GM18498 (cell line): Measurements from ENCODE around the gene FAM135A.

Experiments used
- ATAC-seq: cut with Tn5 transposase; IDR thresholded peaks from one replicate; pipeline ENCODE4 v1.9.1; 2021; ENCODE audit warnings: mild to moderate bottlenecking, moderate library complexity; ENCODE audit not compliant: unreplicated experiment

The FAM135A gene

GRCh38 chr6:70413114-70413991 is at the start of gene FAM135A:
FAM135A (plus strand) TSS chr6:70413508; CDS start chr6:70428343, 14,835 bp downstream.
- peak; percentile 90 for ATAC-seq

GRCh38 chr6:70363741-70364493 is 49.4 kb upstream of the FAM135A start:
- no peak for ATAC-seq

GRCh38 chr6:70369332-70369950 is 43.9 kb upstream of the FAM135A start:
- ATAC-seq, result peak; percentile 83

GRCh38 chr6:70370496-70370895 is 42.8 kb upstream of the FAM135A start:
- no peak for ATAC-seq

GRCh38 chr6:70371454-70372105 is 41.7 kb upstream of the FAM135A start:
- no peak for ATAC-seq

- ATAC-seq, result no peak
These were observed 38.1 kb upstream of the FAM135A start for GRCh38 chr6:70375166-70375565.

GRCh38 chr6:70375882-70376281 is 37.4 kb upstream of the FAM135A start:
- ATAC-seq, result no peak

GRCh38 chr6:70376628-70377027 is 36.7 kb upstream of the FAM135A start:
- ATAC-seq, result no peak

- no peak for ATAC-seq
These were observed 35.9 kb upstream of the FAM135A start for GRCh38 chr6:70377372-70377771.

GRCh38 chr6:70379473-70380013 is 33.8 kb upstream of the FAM135A start:
- ATAC-seq, result no peak

GRCh38 chr6:70380252-70380651 is 33.1 kb upstream of the FAM135A start:
- ATAC-seq, result peak; percentile 85

GRCh38 chr6:70380771-70381416 is 32.4 kb upstream of the FAM135A start:
- ATAC-seq, result no peak

- no peak for ATAC-seq
These were observed 31.9 kb upstream of the FAM135A start for GRCh38 chr6:70381417-70381782.

GRCh38 chr6:70385901-70386300 is 27.4 kb upstream of the FAM135A start:
- ATAC-seq, result no peak

- peak; percentile 21 for ATAC-seq
These were observed 24.5 kb upstream of the FAM135A start for GRCh38 chr6:70388814-70389213.

GRCh38 chr6:70389261-70389660 is 24.0 kb upstream of the FAM135A start:
- ATAC-seq, result peak; percentile 51

GRCh38 chr6:70390067-70390466 is 23.2 kb upstream of the FAM135A start:
- no peak for ATAC-seq

- ATAC-seq, result no peak
These were observed 21.8 kb upstream of the FAM135A start for GRCh38 chr6:70391492-70391891.

GRCh38 chr6:70394518-70395300 is 18.6 kb upstream of the FAM135A start:
- ATAC-seq, result no peak

- ATAC-seq, result no peak
These were observed 18.0 kb upstream of the FAM135A start for GRCh38 chr6:70395301-70395672.
